ENCODE measurements around the gene ARHGAP6. TPM values are rescaled to one million over a fixed set of nuclear protein-coding genes. Genes with fewer than 3 reads are reported as not detected.

The ARHGAP6 gene
- total and polyA plus RNA-seq, 9 of the 15 experiments (the other 6 are each of a cell fraction or from before 2014, with no cell fraction given), result 12.5 to 63.6 (median 41.8) TPM

DNA sequence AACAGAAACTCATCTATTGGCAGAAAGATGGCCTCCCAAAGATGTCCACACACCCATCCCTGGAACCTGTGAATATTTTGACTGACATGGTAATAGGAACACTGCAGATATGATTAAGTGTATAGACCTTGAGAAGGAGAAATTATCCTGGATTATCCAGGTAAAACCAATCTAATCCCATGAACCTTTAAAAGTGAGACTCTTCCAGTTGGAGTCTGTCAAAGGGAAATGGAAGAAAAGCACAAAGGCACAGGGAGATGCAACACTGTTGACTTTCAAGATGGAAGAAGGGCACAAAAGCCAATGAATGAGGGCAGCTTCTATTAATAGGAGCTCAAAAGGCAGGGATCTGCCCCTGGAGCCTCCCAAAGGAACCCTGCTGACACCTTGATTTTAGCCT lies 289.6 kb downstream of the ARHGAP6 start:
- no peak overlapping the region for H2AFZ ChIP-seq (ENCODE audit: low read depth, low read length)
- no peaks in the 10 kb centered on the region for H3K27me3 ChIP-seq (ENCODE audit: control insufficient read depth in 2 of 2, insufficient read depth in 2 of 2, low read length in 2 of 2)
- CTCF ChIA-PET (ENCODE audit: low intra/inter-chr PET ratio), result no interaction called here
- H3K27ac ChIP-seq (ENCODE audit: extremely low read depth, low read depth, low read length), result peak overlapping the region; percentile 91
- ATAC-seq (peak; percentile 17), DNase-seq (ENCODE audit: extremely low read depth in 1 of 4, low spot score in 3 of 4) (no peak), FAIRE-seq (no peak)
- peak overlapping the region in 1 of 2 experiments; percentile 52; a peak in 2 of 4 replicates for H3K9ac ChIP-seq (ENCODE audit: insufficient read depth in 1 of 2, low read depth in 2 of 2, low read length in 2 of 2)
- H3K36me3 ChIP-seq (ENCODE audit: control insufficient read depth, insufficient read depth, low read length), result peaks cover 22% of the 10 kb centered on the region
- intact Hi-C loops (cut with micrococcal nuclease) (loop anchor here (5.0 kb wide), 1 partner anchor 34 kb away; no protein-coding TSS in a partner anchor), in situ Hi-C loops (cut with MboI) (loop anchor here (25.0 kb wide), 1 partner anchor 386 kb away; the partner anchor contains the start of gene MSL3)
- H3K4me3 ChIP-seq, result no peak overlapping the region
- H3K9me1 ChIP-seq (ENCODE audit: control insufficient read depth, insufficient read depth, low read length), result no peaks in the 10 kb centered on the region
- no peaks in the 10 kb centered on the region for H4K20me1 ChIP-seq (replicated peaks; ENCODE audit: control insufficient read depth, insufficient read depth, low read length)
- H3K4me2 ChIP-seq (ENCODE audit: insufficient read depth, low read length), result peak overlapping the region; percentile 45
- peaks cover 5% of the 10 kb centered on the region for H3K9me3 ChIP-seq (replicated peaks; ENCODE audit: control insufficient read depth, insufficient read depth, low read depth, low read length)
- H3K4me1 ChIP-seq (replicated peaks in 1 of 2; ENCODE audit: control insufficient read depth in 2 of 2, insufficient read depth in 2 of 2, low read length in 2 of 2), result peaks cover 8 to 39% of the 10 kb centered on the region in 2 experiments
- POLR2A ChIA-PET, result interaction anchor here (0.6 to 0.7 kb wide), 2 partner anchors 10 to 61 kb away, joined by 3 to 4 read pairs; no protein-coding TSS in a partner anchor
- peaks cover 96% of the 10 kb centered on the region for H3K79me2 ChIP-seq (ENCODE audit: control insufficient read depth, insufficient read depth, low read length)
- BruUV-seq (replicated peaks), result no TSS peak
- TF ChIP-seq RBFOX2 (IDR thresholded peaks at IDR 0.05; ENCODE audit: low read depth, low read length) (no peak), NR1H2 (CRISPR knock-in tag; IDR thresholded peaks at IDR 0.05) (no peak), MEIS2 (IDR thresholded peaks at IDR 0.05; ENCODE audit: partially characterized antibody) (no peak), GTF2A2 (tag; IDR thresholded peaks at IDR 0.05) (0 out of 2 replicates have a peak, but pooled peaks have one; percentile 66), ZNF444 (CRISPR knock-in tag; IDR thresholded peaks at IDR 0.05) (no peak), ZNF140 (CRISPR knock-in tag; IDR thresholded peaks at IDR 0.05) (no peak), RBM17 (IDR thresholded peaks at IDR 0.05; ENCODE audit: borderline replicate concordance, low read depth, low read length) (no peak), ZNF740 (CRISPR knock-in tag; IDR thresholded peaks at IDR 0.05) (no peak), ZNF740 (tag; IDR thresholded peaks at IDR 0.05) (peak in 1 of 2 experiments; percentile 44; a peak in 1 of 4 replicates), HNRNPLL (IDR thresholded peaks at IDR 0.05; ENCODE audit: low read depth, low read length, poor library complexity, severe bottlenecking) (no peak), RFX1 (IDR thresholded peaks at IDR 0.05) (no peak), PTRF (tag; IDR thresholded peaks at IDR 0.05) (0 out of 2 replicates have a peak, but pooled peaks have one; percentile 42), CREB5 (CRISPR knock-in tag; IDR thresholded peaks at IDR 0.05) (no peak), NUFIP1 (IDR thresholded peaks at IDR 0.05; ENCODE audit: partially characterized antibody) (no peak), ZNF778 (CRISPR knock-in tag; IDR thresholded peaks at IDR 0.05) (no peak)
- TF ChIP-seq, protein P1, sequence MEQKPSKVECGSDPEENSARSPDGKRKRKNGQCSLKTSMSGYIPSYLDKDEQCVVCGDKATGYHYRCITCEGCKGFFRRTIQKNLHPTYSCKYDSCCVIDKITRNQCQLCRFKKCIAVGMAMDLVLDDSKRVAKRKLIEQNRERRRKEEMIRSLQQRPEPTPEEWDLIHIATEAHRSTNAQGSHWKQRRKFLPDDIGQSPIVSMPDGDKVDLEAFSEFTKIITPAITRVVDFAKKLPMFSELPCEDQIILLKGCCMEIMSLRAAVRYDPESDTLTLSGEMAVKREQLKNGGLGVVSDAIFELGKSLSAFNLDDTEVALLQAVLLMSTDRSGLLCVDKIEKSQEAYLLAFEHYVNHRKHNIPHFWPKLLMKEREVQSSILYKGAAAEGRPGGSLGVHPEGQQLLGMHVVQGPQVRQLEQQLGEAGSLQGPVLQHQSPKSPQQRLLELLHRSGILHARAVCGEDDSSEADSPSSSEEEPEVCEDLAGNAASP (IDR thresholded peaks at IDR 0.05), result no peak
- TF ChIP-seq, protein P2, sequence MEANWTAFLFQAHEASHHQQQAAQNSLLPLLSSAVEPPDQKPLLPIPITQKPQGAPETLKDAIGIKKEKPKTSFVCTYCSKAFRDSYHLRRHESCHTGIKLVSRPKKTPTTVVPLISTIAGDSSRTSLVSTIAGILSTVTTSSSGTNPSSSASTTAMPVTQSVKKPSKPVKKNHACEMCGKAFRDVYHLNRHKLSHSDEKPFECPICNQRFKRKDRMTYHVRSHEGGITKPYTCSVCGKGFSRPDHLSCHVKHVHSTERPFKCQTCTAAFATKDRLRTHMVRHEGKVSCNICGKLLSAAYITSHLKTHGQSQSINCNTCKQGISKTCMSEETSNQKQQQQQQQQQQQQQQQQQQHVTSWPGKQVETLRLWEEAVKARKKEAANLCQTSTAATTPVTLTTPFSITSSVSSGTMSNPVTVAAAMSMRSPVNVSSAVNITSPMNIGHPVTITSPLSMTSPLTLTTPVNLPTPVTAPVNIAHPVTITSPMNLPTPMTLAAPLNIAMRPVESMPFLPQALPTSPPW (CRISPR knock-in tag; IDR thresholded peaks at IDR 0.05), result 0 out of 2 replicates have a peak, but pooled peaks have one; percentile 25
